ENCODE measurements around the gene PTPN9.

The PTPN9 gene

GRCh38 chr15:75578948-75579920, at the start of gene PTPN9:
Gene PTPN9, minus strand, starts transcription at chr15:75579315. Its CDS starts 539 bp downstream, at chr15:75578776.
- Histone ChIP-seq H3K36me3 (ENCODE audit: control insufficient read depth, insufficient read depth, low read length) (no peaks in the 10 kb centered on the region), H3K27ac (ENCODE audit: low read depth, low read length) (peak within 1 kb of the TSS; percentile 78)

GRCh38 chr15:75625542-75626347, 46.6 kb upstream of the PTPN9 start, which contains the start of gene SNUPN:
Gene SNUPN, minus strand, starts transcription at chr15:75625725. Its CDS starts 4,674 bp downstream, at chr15:75621051.
- no peaks in the 10 kb centered on the region for H3K36me3 ChIP-seq (ENCODE audit: control insufficient read depth, insufficient read depth, low read length)
- peak within 1 kb of the TSS; percentile 98 for H3K27ac ChIP-seq (ENCODE audit: low read depth, low read length)
- peaks cover 5% of the 10 kb centered on the region for H3K4me1 ChIP-seq (ENCODE audit: control insufficient read depth, insufficient read depth, low read length)
- peak within 1 kb of the TSS; percentile 99 for H3K4me3 ChIP-seq (ENCODE audit: low read length)
- no peaks in the 10 kb centered on the region for H3K27me3 ChIP-seq (ENCODE audit: control insufficient read depth, insufficient read depth, low read length)
- H3K9ac ChIP-seq (ENCODE audit: low read length) = peak within 1 kb of the TSS; percentile 90

More at GRCh38 chr15:75578948-75579920, at the start of gene PTPN9:
- no peaks in the 10 kb centered on the region for H3K27me3 ChIP-seq (ENCODE audit: control insufficient read depth, insufficient read depth, low read length)
- H3K9ac ChIP-seq (ENCODE audit: low read length) = peak within 1 kb of the TSS; percentile 88
- H3K4me1 ChIP-seq (ENCODE audit: control insufficient read depth, insufficient read depth, low read length) = peaks cover 6% of the 10 kb centered on the region
- peak within 1 kb of the TSS; percentile 90 for H3K4me3 ChIP-seq (ENCODE audit: low read length)

- peaks cover 8% of the 10 kb centered on the region for H3K4me1 ChIP-seq (ENCODE audit: control insufficient read depth, insufficient read depth, low read length)
- no peak overlapping the region for H3K27ac ChIP-seq (ENCODE audit: low read depth, low read length)
- peaks cover 7% of the 10 kb centered on the region for H3K36me3 ChIP-seq (ENCODE audit: control insufficient read depth, insufficient read depth, low read length)
- no peaks in the 10 kb centered on the region for H3K27me3 ChIP-seq (ENCODE audit: control insufficient read depth, insufficient read depth, low read length)
- H3K9ac ChIP-seq (ENCODE audit: low read length) = no peak overlapping the region
- H3K4me3 ChIP-seq (ENCODE audit: low read length) = no peak overlapping the region
Observed at GRCh38 chr15:75622505-75622904, 43.4 kb upstream of the PTPN9 start.

- Histone ChIP-seq H3K4me1 (ENCODE audit: control insufficient read depth, insufficient read depth, low read length) (peaks cover 8% of the 10 kb centered on the region), H3K36me3 (ENCODE audit: control insufficient read depth, insufficient read depth, low read length) (peaks cover 18% of the 10 kb centered on the region), H3K9ac (ENCODE audit: low read length) (no peak overlapping the region), H3K27ac (ENCODE audit: low read depth, low read length) (peak overlapping the region; percentile 73), H3K4me3 (ENCODE audit: low read length) (peak overlapping the region; percentile 9), H3K27me3 (ENCODE audit: control insufficient read depth, insufficient read depth, low read length) (no peaks in the 10 kb centered on the region)
Observed at GRCh38 chr15:75620841-75621391, 41.8 kb upstream of the PTPN9 start.

- Histone ChIP-seq H3K36me3 (ENCODE audit: control insufficient read depth, insufficient read depth, low read length) (peaks cover 21% of the 10 kb centered on the region), H3K9ac (ENCODE audit: low read length) (no peak overlapping the region), H3K27ac (ENCODE audit: low read depth, low read length) (peak overlapping the region; percentile 73)
Observed at GRCh38 chr15:75620058-75620820, 41.1 kb upstream of the PTPN9 start.

GRCh38 chr15:75616766-75617165, 37.7 kb upstream of the PTPN9 start:
- H3K27ac ChIP-seq (ENCODE audit: low read depth, low read length) = no peak overlapping the region
- no peak overlapping the region for H3K9ac ChIP-seq (ENCODE audit: low read length)
- peaks cover 29% of the 10 kb centered on the region for H3K36me3 ChIP-seq (ENCODE audit: control insufficient read depth, insufficient read depth, low read length)
- peaks cover 8% of the 10 kb centered on the region for H3K4me1 ChIP-seq (ENCODE audit: control insufficient read depth, insufficient read depth, low read length)
- H3K27me3 ChIP-seq (ENCODE audit: control insufficient read depth, insufficient read depth, low read length) = no peaks in the 10 kb centered on the region
- no peak overlapping the region for H3K4me3 ChIP-seq (ENCODE audit: low read length)

More at GRCh38 chr15:75620058-75620820, 41.1 kb upstream of the PTPN9 start:
- Histone ChIP-seq H3K27me3 (ENCODE audit: control insufficient read depth, insufficient read depth, low read length) (no peaks in the 10 kb centered on the region), H3K4me1 (ENCODE audit: control insufficient read depth, insufficient read depth, low read length) (peaks cover 8% of the 10 kb centered on the region), H3K4me3 (ENCODE audit: low read length) (peak overlapping the region; percentile 25)

GRCh38 chr15:75606711-75607699, 27.9 kb upstream of the PTPN9 start:
- peaks cover 36% of the 10 kb centered on the region for H3K36me3 ChIP-seq (ENCODE audit: control insufficient read depth, insufficient read depth, low read length)
- no peak overlapping the region for H3K4me3 ChIP-seq (ENCODE audit: low read length)
- no peak overlapping the region for H3K27ac ChIP-seq (ENCODE audit: low read depth, low read length)
- H3K27me3 ChIP-seq (ENCODE audit: control insufficient read depth, insufficient read depth, low read length) = no peaks in the 10 kb centered on the region
- H3K4me1 ChIP-seq (ENCODE audit: control insufficient read depth, insufficient read depth, low read length) = no peaks in the 10 kb centered on the region
- no peak overlapping the region for H3K9ac ChIP-seq (ENCODE audit: low read length)

GRCh38 chr15:75606026-75606425, 26.9 kb upstream of the PTPN9 start:
- no peak overlapping the region for H3K9ac ChIP-seq (ENCODE audit: low read length)
- H3K27ac ChIP-seq (ENCODE audit: low read depth, low read length) = no peak overlapping the region
- H3K4me3 ChIP-seq (ENCODE audit: low read length) = no peak overlapping the region
- H3K4me1 ChIP-seq (ENCODE audit: control insufficient read depth, insufficient read depth, low read length) = no peaks in the 10 kb centered on the region
- H3K27me3 ChIP-seq (ENCODE audit: control insufficient read depth, insufficient read depth, low read length) = no peaks in the 10 kb centered on the region
- peaks cover 36% of the 10 kb centered on the region for H3K36me3 ChIP-seq (ENCODE audit: control insufficient read depth, insufficient read depth, low read length)

- Histone ChIP-seq H3K27me3 (ENCODE audit: control insufficient read depth, insufficient read depth, low read length) (no peaks in the 10 kb centered on the region), H3K27ac (ENCODE audit: low read depth, low read length) (no peak overlapping the region)
Observed at GRCh38 chr15:75599401-75599800, 20.3 kb upstream of the PTPN9 start.

GRCh38 chr15:75598361-75598760, 19.2 kb upstream of the PTPN9 start:
- Histone ChIP-seq H3K4me3 (ENCODE audit: low read length) (no peak overlapping the region), H3K9ac (ENCODE audit: low read length) (no peak overlapping the region), H3K27ac (ENCODE audit: low read depth, low read length) (no peak overlapping the region), H3K27me3 (ENCODE audit: control insufficient read depth, insufficient read depth, low read length) (no peaks in the 10 kb centered on the region), H3K36me3 (ENCODE audit: control insufficient read depth, insufficient read depth, low read length) (peaks cover 16% of the 10 kb centered on the region), H3K4me1 (ENCODE audit: control insufficient read depth, insufficient read depth, low read length) (no peaks in the 10 kb centered on the region)

More at GRCh38 chr15:75599401-75599800, 20.3 kb upstream of the PTPN9 start:
- Histone ChIP-seq H3K36me3 (ENCODE audit: control insufficient read depth, insufficient read depth, low read length) (peaks cover 14% of the 10 kb centered on the region), H3K4me1 (ENCODE audit: control insufficient read depth, insufficient read depth, low read length) (no peaks in the 10 kb centered on the region), H3K9ac (ENCODE audit: low read length) (no peak overlapping the region), H3K4me3 (ENCODE audit: low read length) (no peak overlapping the region)

All from rectal smooth muscle tissue (tissue), 1 donor.